Measurements from ENCODE around the gene HES5.

The HES5 gene

GRCh38 chr1:2499986-2500596, 30.0 kb downstream of the HES5 start:
- no peak for DNase-seq (ENCODE audit: low read depth in 2 of 2)

DNA sequence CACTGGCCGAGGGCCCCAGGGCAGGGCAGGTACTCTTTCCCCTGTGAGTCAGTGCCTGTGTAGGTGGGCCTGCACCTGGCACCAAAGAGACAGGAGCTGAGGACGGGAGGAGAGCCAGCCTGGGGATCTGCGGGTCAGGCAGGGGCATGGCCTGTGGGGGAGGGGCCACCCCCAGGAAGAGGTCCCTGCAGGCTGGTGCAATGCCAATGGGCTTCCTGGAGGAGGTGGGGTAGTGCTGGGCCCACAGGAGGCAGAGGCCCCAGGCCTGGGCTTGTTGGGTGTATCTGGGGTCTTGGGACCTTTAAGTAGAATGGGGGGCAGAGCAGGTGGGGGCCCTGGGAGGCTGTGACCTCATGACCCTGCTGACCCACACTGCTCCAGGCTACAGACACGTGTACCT, 30.8 kb downstream of the HES5 start:
- DNase-seq (ENCODE audit: low read depth in 2 of 2) = no peak

- no peak for DNase-seq (ENCODE audit: low read depth in 2 of 2)
These were observed 31.4 kb downstream of the HES5 start for GRCh38 chr1:2498648-2499047.

DNA sequence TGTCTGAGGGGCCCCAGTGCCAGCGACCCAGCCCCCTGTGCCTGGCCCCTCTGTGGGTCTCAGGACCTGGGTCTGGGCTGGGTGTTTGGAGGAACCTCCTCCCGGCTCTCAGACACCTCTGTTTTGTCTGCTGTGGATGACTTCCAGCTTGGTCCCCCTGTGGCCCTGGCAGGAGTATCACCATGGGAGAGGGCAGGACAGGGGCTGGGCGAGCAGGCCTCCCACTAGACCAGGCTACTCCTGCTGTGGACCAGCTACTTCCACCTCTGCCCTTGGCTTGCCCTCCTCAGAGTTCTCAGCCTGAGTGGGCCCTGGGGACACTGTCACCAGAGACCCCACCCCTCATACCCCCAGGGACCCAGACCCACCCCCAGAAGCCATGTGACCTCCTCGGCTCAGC, 32.2 kb downstream of the HES5 start:
- DNase-seq (ENCODE audit: low read depth in 2 of 2) = no peak

GRCh38 chr1:2496746-2497145, 33.3 kb downstream of the HES5 start:
- no peak for DNase-seq (ENCODE audit: low read depth in 2 of 2)

- no peak for DNase-seq (ENCODE audit: low read depth in 2 of 2)
These were observed 33.9 kb downstream of the HES5 start for GRCh38 chr1:2496087-2496622.

GRCh38 chr1:2495546-2495945, 34.5 kb downstream of the HES5 start:
- no peak for DNase-seq (ENCODE audit: low read depth in 2 of 2)

- DNase-seq (ENCODE audit: low read depth in 2 of 2) = no peak
These were observed 35.0 kb downstream of the HES5 start for GRCh38 chr1:2495026-2495425.

DNA sequence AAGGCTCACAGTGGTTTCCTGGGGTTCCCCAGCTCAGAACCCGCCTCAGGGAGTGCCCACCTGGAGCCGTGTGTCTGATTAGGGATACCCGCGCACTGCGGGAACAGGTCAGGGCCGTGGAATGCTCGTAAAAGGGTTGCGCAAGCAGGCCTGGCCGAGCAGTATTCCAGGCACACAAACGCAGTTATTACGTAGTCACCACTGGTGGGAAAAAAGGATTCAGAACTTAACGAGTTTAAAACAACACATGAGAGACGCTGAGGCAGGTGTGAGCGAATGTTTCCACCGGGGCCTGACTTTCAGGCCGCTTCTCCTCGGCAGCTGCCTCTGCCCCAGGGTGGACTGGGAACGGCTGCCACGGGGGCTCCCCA, 35.8 kb downstream of the HES5 start:
- DNase-seq (ENCODE audit: low read depth in 2 of 2) = no peak

- no peak for DNase-seq (ENCODE audit: low read depth in 2 of 2)
These were observed 36.3 kb downstream of the HES5 start for GRCh38 chr1:2493691-2494322.

DNA sequence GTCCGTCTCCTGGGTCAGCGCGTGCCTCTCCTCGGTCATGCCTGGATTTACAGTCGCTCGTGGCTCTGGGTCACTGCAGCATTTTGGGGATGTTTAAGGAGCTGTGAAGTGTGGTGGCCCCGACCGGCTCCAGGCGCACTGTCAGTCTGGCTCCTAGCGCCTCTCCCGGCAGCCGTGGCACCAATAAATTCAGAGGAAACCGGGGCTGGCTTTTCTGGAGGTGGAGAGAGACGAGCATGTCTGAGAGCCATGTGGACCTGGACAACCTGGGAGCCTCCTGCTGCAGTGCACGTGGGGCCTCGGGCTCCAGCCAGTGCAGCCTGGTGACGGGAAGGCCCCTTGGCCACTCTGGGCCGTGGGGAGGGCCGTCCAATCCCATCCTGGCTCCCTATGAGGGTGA, 36.8 kb downstream of the HES5 start:
- no peak for DNase-seq (ENCODE audit: low read depth in 2 of 2)

- DNase-seq (ENCODE audit: low read depth in 2 of 2) = no peak
These were observed 38.0 kb downstream of the HES5 start for GRCh38 chr1:2492091-2492490.

- DNase-seq (ENCODE audit: low read depth in 2 of 2) = no peak
These were observed 40.4 kb downstream of the HES5 start for GRCh38 chr1:2489615-2490014.

GRCh38 chr1:2488688-2489087, 41.4 kb downstream of the HES5 start:
- DNase-seq (ENCODE audit: low read depth in 2 of 2) = no peak

DNA sequence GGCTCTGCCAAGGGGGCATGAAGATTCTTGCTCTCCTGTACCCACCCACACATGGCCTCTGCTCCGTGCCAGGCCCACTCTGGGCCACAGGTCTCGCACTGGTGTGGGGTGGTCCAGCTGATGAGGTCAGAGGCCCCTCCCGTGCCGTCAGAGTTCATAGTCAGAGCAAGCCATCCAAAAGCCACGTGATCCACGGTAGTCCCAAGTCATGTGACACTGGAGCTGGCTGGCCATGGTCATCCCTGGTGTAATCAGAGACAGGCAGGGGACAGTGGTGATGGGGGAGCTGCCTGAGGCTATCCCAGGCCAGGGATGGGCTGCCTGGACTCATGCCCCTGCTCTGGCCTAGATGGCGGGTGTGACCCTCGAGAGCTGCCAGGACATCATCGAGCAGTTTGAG, 43.5 kb downstream of the HES5 start:
- no peak for DNase-seq (ENCODE audit: low read depth in 2 of 2)

DNA sequence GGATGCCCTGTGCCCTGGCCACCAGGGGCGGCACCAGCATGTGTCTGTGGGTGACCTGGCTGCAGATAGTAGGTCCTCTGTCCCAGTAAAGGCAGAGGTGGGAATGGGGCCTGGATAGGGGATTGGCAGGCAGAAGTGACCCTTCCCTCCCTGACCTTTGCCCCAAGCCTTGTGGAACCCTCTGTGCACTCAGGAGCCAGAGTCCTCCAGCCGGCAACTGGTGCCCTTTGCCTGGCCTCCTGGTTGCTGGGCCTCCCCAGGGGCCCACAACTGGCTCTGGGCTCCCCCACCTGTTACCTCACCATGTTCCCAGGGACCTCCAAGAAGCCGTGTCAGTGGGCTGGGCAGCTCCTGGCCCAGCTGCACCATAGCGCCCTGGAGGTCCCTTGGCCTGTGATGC, 44.0 kb downstream of the HES5 start:
- no peak for DNase-seq (ENCODE audit: low read depth in 2 of 2)

- no peak for DNase-seq (ENCODE audit: low read depth in 2 of 2)
These were observed 46.1 kb downstream of the HES5 start for GRCh38 chr1:2483970-2484369.

- no peak for DNase-seq (ENCODE audit: low read depth in 2 of 2)
These were observed 47.0 kb downstream of the HES5 start for GRCh38 chr1:2483026-2483425.

DNA sequence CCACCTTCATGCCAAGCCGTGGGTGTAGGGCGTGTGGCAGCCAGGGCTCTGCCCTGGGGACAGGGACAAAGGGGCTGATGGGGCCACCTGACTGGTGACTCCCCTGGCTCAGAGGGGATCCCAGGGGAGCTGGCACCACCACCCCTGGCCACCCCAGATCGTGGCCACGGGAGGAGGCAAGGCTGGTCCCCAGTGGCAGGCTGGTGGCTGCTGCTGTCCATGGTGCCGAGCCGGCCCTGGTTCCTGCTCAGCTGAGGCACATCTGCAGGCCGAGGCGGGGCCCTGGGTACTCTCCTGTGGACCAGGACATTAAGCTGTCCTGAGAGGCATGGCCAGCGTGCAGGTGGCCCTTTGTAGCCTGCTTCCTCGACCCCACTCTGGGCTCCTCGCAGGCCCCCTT, 47.5 kb downstream of the HES5 start:
- no peak for DNase-seq (ENCODE audit: low read depth in 2 of 2)

- DNase-seq (ENCODE audit: low read depth in 2 of 2) = no peak
These were observed 48.2 kb downstream of the HES5 start for GRCh38 chr1:2481885-2482284.

- DNase-seq (ENCODE audit: low read depth in 2 of 2) = no peak
These were observed 49.1 kb downstream of the HES5 start for GRCh38 chr1:2480986-2481364.

DNA sequence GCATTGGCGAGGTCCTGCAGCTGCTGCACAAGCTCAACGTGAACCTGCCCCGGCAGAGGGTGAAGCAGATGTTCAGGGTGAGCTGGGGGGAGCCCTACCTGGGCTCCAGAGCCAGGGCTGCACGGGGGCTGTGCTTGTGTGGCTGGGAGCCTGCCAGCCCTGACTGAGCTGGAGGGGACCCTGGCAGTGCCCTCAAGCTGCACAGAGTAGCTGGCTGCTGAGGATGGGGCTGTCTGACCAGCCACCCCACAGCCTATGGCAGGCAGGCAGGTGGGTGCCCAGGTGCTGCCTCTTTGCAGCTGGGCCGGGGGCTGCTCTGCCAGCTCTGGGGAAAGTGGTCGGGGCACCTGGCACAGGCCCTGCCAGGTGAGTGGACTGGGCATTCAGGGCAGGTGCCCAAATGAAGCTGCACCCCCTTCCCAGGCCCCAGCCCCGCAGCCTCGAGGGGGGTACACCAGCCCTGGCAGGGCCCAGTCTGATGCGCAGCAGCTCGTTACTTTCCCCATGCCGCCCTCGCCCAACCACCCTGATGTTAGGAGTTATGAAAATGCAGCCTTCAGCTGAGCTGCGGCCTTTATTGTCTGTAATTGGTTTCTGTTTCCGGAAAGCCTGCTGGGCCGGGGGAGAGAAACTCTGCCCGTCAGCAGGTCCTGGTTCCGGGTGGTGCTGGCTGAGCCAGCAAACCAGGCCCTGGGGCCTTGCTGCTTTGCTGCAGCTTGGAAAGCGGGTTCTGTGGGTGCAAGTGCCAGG, 49.7 kb downstream of the HES5 start:
- DNase-seq (ENCODE audit: low read depth in 2 of 2) = no peak

DNA sequence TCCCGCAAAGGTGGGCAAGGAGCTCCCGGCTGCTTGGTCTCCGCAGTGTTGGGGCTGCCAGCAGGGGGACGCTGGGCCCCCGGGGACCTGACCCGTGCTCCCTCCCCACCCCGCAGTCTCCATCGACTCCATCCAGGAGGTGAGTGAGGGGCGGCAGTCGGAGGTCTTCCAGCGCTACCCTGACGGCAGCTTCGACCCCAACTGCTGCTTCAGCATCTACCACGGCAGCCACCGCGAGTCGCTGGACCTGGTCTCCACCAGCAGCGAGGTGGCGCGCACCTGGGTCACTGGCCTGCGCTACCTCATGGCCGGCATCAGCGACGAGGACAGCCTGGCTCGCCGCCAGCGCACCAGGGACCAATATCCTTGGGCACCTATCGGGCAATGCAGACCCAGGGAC, 50.4 kb downstream of the HES5 start:
- no peak for DNase-seq (ENCODE audit: low read depth in 2 of 2)

Data from stimulated activated CD4-positive, alpha-beta T cell treated with anti-CD3 and anti-CD28 coated beads, Interleukin-1b, Interleukin-23, amount 100 ng/mL, for 1 hour (primary cell).